HEK293T (cell line): ENCODE results near the gene IRF1.

Source experiments
- CTCF ChIA-PET: fragments of 350-600 bp; formaldehyde crosslinking; extraction: SDS; loops from one replicate; lab custom pipeline; 2021; ENCODE audit warnings: antibody characterized with exemption, inconsistent platforms; lab: Yijun Ruan, JAX
- POLR2A ChIA-PET: fragments of 350-600 bp; formaldehyde crosslinking; extraction: SDS; loops from one replicate; lab custom pipeline; 2020; ENCODE audit warnings: antibody characterized with exemption, inconsistent platforms; lab: Yijun Ruan, JAX
- DNase-seq: peaks from one replicate; pipeline ENCODE4 v3.0.0; 2012; ENCODE audit warnings: mixed read lengths; ENCODE audit errors: extremely low spot score
- ARNT ChIP-seq: fragments of 450-650 bp; IDR thresholded peaks from 2 replicates; pipeline ENCODE4 v1.6.1; 2017; ENCODE audit warnings: mild to moderate bottlenecking
- BHLHE40 ChIP-seq: fragments of 450-650 bp; IDR thresholded peaks from 2 replicates; pipeline ENCODE4 v1.6.1; 2016; ENCODE audit warnings: mild to moderate bottlenecking, moderate library complexity, borderline replicate concordance
- CTBP1 ChIP-seq: fragments of 450-650 bp; IDR thresholded peaks from 2 replicates; pipeline ENCODE4 v1.6.1; 2016; ENCODE audit warnings: borderline replicate concordance
- ELF4 ChIP-seq: fragments of 450-650 bp; IDR thresholded peaks from 2 replicates; pipeline ENCODE4 v1.6.1; 2017; ENCODE audit warnings: antibody characterized with exemption
- FOXA1 ChIP-seq: fragments of 450-650 bp; IDR thresholded peaks from 2 replicates; pipeline ENCODE4 v1.6.1; 2016; ENCODE audit warnings: mild to moderate bottlenecking
- FOXK2 ChIP-seq: fragments of 450-650 bp; IDR thresholded peaks from 2 replicates; pipeline ENCODE4 v1.6.1; 2016; ENCODE audit warnings: mild to moderate bottlenecking
- FOXM1 ChIP-seq: fragments of 450-650 bp; IDR thresholded peaks from 2 replicates; pipeline ENCODE4 v1.6.1; 2017; ENCODE audit warnings: mild to moderate bottlenecking, borderline replicate concordance
- HDGF ChIP-seq: fragments of 450-650 bp; IDR thresholded peaks from 2 replicates; pipeline ENCODE4 v1.6.1; 2017; ENCODE audit warnings: antibody characterized with exemption, borderline replicate concordance
- L3MBTL2 ChIP-seq: fragments of 450-650 bp; conservative IDR thresholded peaks from 2 replicates; pipeline ENCODE4 v1.6.1; 2016; ENCODE audit warnings: mild to moderate bottlenecking
- LEF1 ChIP-seq: fragments of 450-650 bp; IDR thresholded peaks from 2 replicates; pipeline ENCODE4 v1.6.1; 2017; ENCODE audit warnings: mild to moderate bottlenecking, borderline replicate concordance
- NFRKB ChIP-seq: fragments of 450-650 bp; IDR thresholded peaks from 2 replicates; pipeline ENCODE4 v1.6.1; 2016; ENCODE audit warnings: mild to moderate bottlenecking, moderate library complexity
- PKNOX1 ChIP-seq: fragments of 450-650 bp; IDR thresholded peaks from 2 replicates; pipeline ENCODE4 v1.6.1; 2016
- SP1 ChIP-seq: fragments of 450-650 bp; IDR thresholded peaks from 2 replicates; pipeline ENCODE4 v1.6.1; 2017
- SUZ12 ChIP-seq: fragments of 450-650 bp; IDR thresholded peaks from 2 replicates; pipeline ENCODE4 v1.6.1; 2016; ENCODE audit warnings: mild to moderate bottlenecking
- TARDBP ChIP-seq: fragments of 450-650 bp; IDR thresholded peaks from 2 replicates; pipeline ENCODE4 v1.6.1; 2016
- ZNF384 ChIP-seq: fragments of 450-650 bp; IDR thresholded peaks from 2 replicates; pipeline ENCODE4 v1.6.1; 2016

Gene IRF1

DNA sequence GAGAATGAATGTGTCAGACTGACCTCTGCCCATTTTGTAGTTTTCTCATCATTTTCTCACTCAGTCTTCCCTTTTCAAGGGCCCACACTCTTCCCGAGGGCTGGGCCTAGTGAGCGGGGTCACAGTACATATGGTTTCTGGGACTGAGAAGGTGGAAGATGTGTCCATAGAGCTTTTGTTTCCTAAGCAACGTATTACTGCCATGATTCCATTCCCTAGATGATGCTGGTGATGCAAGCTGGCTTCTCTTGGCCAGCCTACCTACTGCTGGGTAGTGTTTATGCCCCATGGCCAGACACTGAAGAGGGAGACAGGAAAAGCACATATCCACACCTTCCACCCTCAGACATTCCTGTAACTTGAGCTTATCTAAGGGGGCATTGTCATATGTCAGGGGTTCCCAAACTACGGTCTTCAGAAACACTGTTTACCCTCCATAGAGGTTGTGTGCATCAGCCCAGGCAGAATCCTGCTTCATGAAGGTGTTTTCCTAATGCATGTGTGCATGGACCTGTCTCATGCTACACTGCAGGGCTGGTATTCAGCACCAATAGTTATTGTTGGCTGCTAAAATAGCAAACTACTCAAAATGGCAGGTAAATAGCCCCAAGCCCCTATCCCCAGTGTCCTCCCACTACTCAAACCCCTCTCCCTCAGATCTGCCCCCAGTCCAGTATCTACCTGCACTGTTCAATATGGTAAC is 9.5 kb downstream of the IRF1 start:
- ChIA-PET CTCF (no interaction called here), POLR2A (interaction anchor here (1.6 to 4.6 kb wide), 3 partner anchors 9 to 15 kb away, joined by 4 to 33 read pairs (median 6); partner anchors contain the start of gene IRF1)
- no peak for TF ChIP-seq SUZ12
- no peak for DNase-seq

GRCh38 chr5:132480546-132480892 is 10.1 kb downstream of the IRF1 start:
- ChIA-PET CTCF (no interaction called here), POLR2A (interaction anchor here (1.6 to 4.6 kb wide), 3 partner anchors 9 to 16 kb away, joined by 4 to 33 read pairs (median 6); partner anchors contain the start of gene IRF1)
- DNase-seq, result no peak
- TF ChIP-seq PKNOX1, result no peak

DNA sequence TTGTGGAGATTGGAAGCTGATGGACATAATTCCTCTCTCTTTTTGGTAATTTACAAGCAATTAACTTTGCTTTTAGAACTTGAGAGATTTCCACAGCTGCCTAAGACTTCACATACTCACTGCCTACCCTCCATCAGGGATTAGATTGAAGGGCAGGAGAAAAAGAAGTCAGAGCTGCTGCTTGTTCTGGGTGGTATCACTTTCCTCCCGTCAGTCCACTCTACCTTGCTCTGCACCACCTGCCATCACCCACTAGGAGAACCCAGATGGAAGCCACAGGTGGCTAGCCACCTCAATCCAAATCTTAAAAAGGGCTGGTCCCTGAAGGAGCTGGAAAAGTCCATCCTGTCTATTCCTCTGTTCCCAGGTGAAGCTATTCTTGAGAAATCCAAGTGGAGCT is 10.5 kb downstream of the IRF1 start:
- ChIA-PET POLR2A (interaction anchor here (1.6 to 4.6 kb wide), 3 partner anchors 9 to 16 kb away, joined by 4 to 33 read pairs (median 6); partner anchors contain the start of gene IRF1), CTCF (no interaction called here)
- no peak for TF ChIP-seq FOXM1
- TF ChIP-seq ARNT, result no peak
- TF ChIP-seq CTBP1, result no peak
- no peak for TF ChIP-seq BHLHE40
- no peak for TF ChIP-seq LEF1
- TF ChIP-seq NFRKB, result no peak
- no peak for TF ChIP-seq SP1
- no peak for TF ChIP-seq L3MBTL2
- TF ChIP-seq ZNF384, result no peak
- TF ChIP-seq ELF4, result no peak
- no peak for TF ChIP-seq TARDBP
- no peak for TF ChIP-seq FOXA1
- no peak for TF ChIP-seq HDGF

DNA sequence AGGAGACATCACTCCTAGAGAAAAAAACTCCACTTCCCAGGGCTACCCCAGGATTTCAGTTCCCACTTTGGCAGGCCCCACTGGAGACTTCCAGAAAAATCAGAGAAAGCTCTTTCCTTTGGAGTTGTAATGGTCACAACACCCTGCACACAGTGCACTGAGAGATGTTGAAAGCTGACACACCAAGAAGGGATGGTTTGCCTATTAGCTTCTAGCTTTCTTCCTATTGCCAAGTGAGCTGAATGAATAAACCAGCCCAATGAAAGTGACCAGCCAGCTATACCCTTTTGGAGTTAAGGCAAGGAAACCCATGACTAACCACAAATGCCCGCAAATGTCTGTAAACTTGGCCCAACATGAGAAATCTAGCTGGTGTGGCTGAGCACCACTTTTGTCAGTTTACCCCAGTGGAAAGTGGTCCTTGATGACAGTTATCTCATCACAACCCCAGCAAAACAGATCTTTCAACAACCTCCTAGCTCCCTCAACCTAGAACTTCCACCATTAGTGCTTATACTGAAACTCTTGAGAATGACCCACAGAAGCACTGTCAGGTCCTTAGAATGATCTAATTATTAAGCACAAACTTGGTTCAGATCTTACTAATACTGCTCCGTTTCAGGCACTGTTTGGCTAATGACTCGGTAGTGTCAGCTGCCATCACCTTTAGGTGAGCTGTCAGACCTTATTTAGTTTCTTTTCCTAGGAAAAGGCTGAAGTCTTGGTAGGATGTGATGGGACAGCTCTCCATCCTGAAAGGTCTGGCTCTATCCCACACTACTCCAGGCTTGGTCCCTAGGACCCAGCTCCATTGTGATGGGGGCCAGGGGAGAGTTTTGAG is 11.2 kb downstream of the IRF1 start:
- no peak for DNase-seq
- TF ChIP-seq ELF4 (no peak), FOXK2 (no peak), ARNT (no peak)
- ChIA-PET CTCF (interaction anchor here (0.8 to 1.8 kb wide), 3 partner anchors 15 to 21 kb away, joined by 3 to 5 read pairs (median 4); no protein-coding TSS in a partner anchor), POLR2A (interaction anchor here (0.8 to 4.6 kb wide), 5 partner anchors 11 to 186 kb away, joined by 3 to 33 read pairs (median 3); partner anchors contain the start of gene IRF1)

More for the DNA sequence above, 10.5 kb downstream of the IRF1 start:
- no peak for DNase-seq

DNA sequence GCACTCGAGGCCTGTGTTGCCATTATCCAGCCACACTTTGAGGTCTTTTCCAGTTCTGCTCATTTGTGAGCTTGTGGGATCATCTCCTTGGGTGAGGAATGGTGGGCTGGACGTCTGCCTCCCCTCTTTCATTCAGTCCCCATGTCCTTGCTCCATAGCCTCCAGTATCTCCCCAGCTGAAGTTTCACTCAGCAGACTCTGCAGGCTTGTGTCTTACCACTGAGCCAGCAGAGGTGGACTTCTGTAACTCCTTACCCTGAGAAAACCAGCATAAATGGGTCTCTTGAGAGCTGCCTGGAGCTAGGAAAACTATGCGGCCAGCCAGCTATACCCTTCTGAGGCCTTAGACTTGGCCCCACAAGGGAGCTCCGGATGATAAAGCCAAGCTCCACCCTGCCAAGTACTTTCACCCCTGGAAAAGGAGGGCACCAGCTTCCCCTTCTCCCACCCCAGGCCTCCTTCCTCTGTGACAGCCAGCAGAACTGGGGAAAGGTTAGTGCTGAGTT is 12.2 kb downstream of the IRF1 start:
- ChIA-PET POLR2A (interaction anchor here (0.8 to 4.6 kb wide), 5 partner anchors 12 to 185 kb away, joined by 3 to 33 read pairs (median 3); partner anchors contain the start of gene IRF1), CTCF (interaction anchor here (1.2 to 1.8 kb wide), 2 partner anchors 14 to 22 kb away, joined by 4 to 5 read pairs; no protein-coding TSS in a partner anchor)
- TF ChIP-seq PKNOX1 (no peak), FOXK2 (no peak), FOXA1 (no peak), SUZ12 (no peak), SP1 (no peak), ZNF384 (no peak), L3MBTL2 (no peak), NFRKB (no peak), LEF1 (no peak), TARDBP (no peak), BHLHE40 (no peak), ELF4 (no peak), FOXM1 (no peak)
- no peak for DNase-seq

- CTCF ChIA-PET, result interaction anchor here (1.8 kb wide), 1 partner anchor 13 kb away, joined by 5 read pairs; no protein-coding TSS in a partner anchor
- no peak for DNase-seq
- POLR2A ChIA-PET, result interaction anchor here (4.6 kb wide), 1 partner anchor 12 kb away, joined by 33 read pairs; the partner anchor contains the start of gene IRF1
- TF ChIP-seq ARNT, result no peak
- TF ChIP-seq SUZ12, result no peak
- no peak for TF ChIP-seq CTBP1
- TF ChIP-seq SP1, result no peak
- no peak for TF ChIP-seq BHLHE40
- no peak for TF ChIP-seq HDGF
- no peak for TF ChIP-seq L3MBTL2
Observed at GRCh38 chr5:132477784-132478365, 12.7 kb downstream of the IRF1 start.
